ENCODE data around the gene TNPO2.

DNA sequence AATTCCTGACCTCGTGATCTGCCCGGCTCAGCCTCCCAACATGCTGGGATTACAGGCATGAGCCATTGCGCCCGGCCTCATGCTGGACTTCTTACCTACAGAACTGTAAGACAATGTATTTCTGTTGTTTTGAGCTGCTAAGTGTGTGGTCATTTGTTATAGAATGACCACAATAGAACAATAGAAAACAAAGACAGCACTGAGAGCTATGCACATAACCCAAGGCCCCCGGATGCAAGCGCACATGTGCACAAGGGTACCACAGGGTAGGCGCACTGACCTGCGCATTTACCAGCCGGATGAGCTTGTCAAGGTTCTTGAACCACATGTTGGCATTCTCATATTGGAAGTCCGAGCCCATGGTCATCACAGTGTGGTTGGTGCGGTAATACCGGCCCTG lies 62.8 kb downstream of the TNPO2 start:
- TF ChIP-seq CTCF (IDR thresholded peaks at IDR 0.05; ENCODE audit: borderline replicate concordance, extremely low read depth, low read length, poor library complexity, severe bottlenecking) = no peak
- TF ChIP-seq EZH2 (IDR thresholded peaks at IDR 0.05; ENCODE audit: borderline replicate concordance, low read depth, low read length, severe bottlenecking) = no peak

Data from DND-41 (cell line).